Neural cell (in vitro differentiated cells): ENCODE data around the gene ARID1A. TPM values are rescaled to one million over a fixed set of nuclear protein-coding genes. Genes with fewer than 3 reads are reported as not detected.

Experiments
- H2AFZ ChIP-seq: fragments of 200-600, 300-800 bp; sonication (generic), shearing (Covaris generic); 2 replicates; pipeline ENCODE4 v1.6.0; 2014; ENCODE audit warnings: low read depth, mild to moderate bottlenecking, antibody characterized with exemption, low read length, moderate library complexity
- H3F3A ChIP-seq: fragments of 200-600 bp; shearing (Covaris generic); 2 replicates; pipeline ENCODE4 v1.6.1; 2016; ENCODE audit warnings: mild to moderate bottlenecking, moderate library complexity, mixed read lengths, antibody characterized with exemption, low read length; ENCODE audit not compliant: insufficient read depth, poor library complexity, severe bottlenecking
- H3K27ac ChIP-seq: fragments of 200-600, 300-800 bp; sonication (generic), shearing (Covaris generic); 2 replicates; pipeline ENCODE4 v1.5.1; 2014; ENCODE audit warnings: mild to moderate bottlenecking, low read length, moderate library complexity
- H3K27me3 ChIP-seq: fragments of 300-800, 200-600 bp; sonication (generic), shearing (Covaris generic); 2 replicates; pipeline ENCODE4 v1.6.0; 2014; ENCODE audit warnings: mild to moderate bottlenecking, low read depth, low read length, moderate library complexity; ENCODE audit not compliant: insufficient read depth
- H3K36me3 ChIP-seq: fragments of 300-800, 200-600 bp; sonication (generic), shearing (Covaris generic); 2 replicates; pipeline ENCODE4 v1.5.1; 2014; ENCODE audit warnings: mild to moderate bottlenecking, antibody characterized with exemption, low read length, moderate library complexity; ENCODE audit not compliant: insufficient read depth
- H3K4me2 ChIP-seq: fragments of 300-800, 200-600 bp; sonication (generic), shearing (Covaris generic); 2 replicates; pipeline ENCODE4 v1.6.0; 2014; ENCODE audit warnings: mild to moderate bottlenecking, low read length
- H3K4me3 ChIP-seq: fragments of 300-800, 200-600 bp; sonication (generic), shearing (Covaris generic); 2 replicates; pipeline ENCODE4 v1.5.1; 2014; ENCODE audit warnings: mild to moderate bottlenecking, low read length, moderate library complexity
- H3K79me2 ChIP-seq: fragments of 200-600 bp; shearing (Covaris generic); replicated peaks from 2 replicates; pipeline ENCODE4 v1.6.0; 2014; ENCODE audit warnings: mild to moderate bottlenecking, low read length, moderate library complexity; ENCODE audit not compliant: insufficient read depth
- H3K9ac ChIP-seq: fragments of 300-800, 200-600 bp; sonication (generic), shearing (Covaris generic); 2 replicates; pipeline ENCODE4 v1.6.1; 2016; ENCODE audit warnings: mild to moderate bottlenecking, low read length, mixed read lengths
- H3K9me2 ChIP-seq: fragments of 200-600 bp; shearing (Covaris generic); 2 replicates; pipeline ENCODE4 v1.6.1; 2016; ENCODE audit warnings: mild to moderate bottlenecking, low read length, mixed read lengths; ENCODE audit not compliant: insufficient read depth
- H3K9me3 ChIP-seq: fragments of 200-600, 300-800 bp; sonication (generic), shearing (Covaris generic); 2 replicates; pipeline ENCODE4 v1.6.1; 2016; ENCODE audit warnings: mild to moderate bottlenecking, mixed run types, low read length, moderate library complexity, mixed read lengths
- H4K20me1 ChIP-seq: fragments of 200-600 bp; shearing (Covaris generic); 2 replicates; pipeline ENCODE4 v1.6.1; 2016; ENCODE audit warnings: mild to moderate bottlenecking, mixed run types; ENCODE audit not compliant: insufficient read depth
- CTCF ChIP-seq: fragments of 450-650 bp; IDR thresholded peaks from 2 replicates; pipeline ENCODE4 v1.5.1; 2014; ENCODE audit warnings: antibody characterized with exemption, mild to moderate bottlenecking, moderate library complexity; ENCODE audit not compliant: poor library complexity, severe bottlenecking
- EP300 ChIP-seq: fragments of 450-650 bp; conservative IDR thresholded peaks from 2 replicates; pipeline ENCODE4 v1.6.1; 2014; ENCODE audit warnings: antibody characterized with exemption, mild to moderate bottlenecking, moderate library complexity; ENCODE audit not compliant: poor library complexity, severe bottlenecking
- EZH2 ChIP-seq: fragments of 200-600, 300-800 bp; shearing (Covaris generic), sonication (generic); IDR thresholded peaks from 2 replicates; pipeline ENCODE4 v1.6.1; 2014; ENCODE audit warnings: antibody characterized with exemption, low read length, borderline replicate concordance, mild to moderate bottlenecking; ENCODE audit not compliant: insufficient read depth, poor library complexity, severe bottlenecking
- MXI1 ChIP-seq: fragments of 450-650 bp; conservative IDR thresholded peaks from 2 replicates; pipeline ENCODE4 v1.6.1; 2014; ENCODE audit warnings: antibody characterized with exemption, mild to moderate bottlenecking; ENCODE audit not compliant: poor library complexity, severe bottlenecking
- POLR2AphosphoS5 ChIP-seq: IDR thresholded peaks from 2 replicates; pipeline ENCODE4 v1.6.1; 2012
- RAD21 ChIP-seq: fragments of 450-650 bp; conservative IDR thresholded peaks from 2 replicates; pipeline ENCODE4 v1.6.1; 2014; ENCODE audit warnings: antibody characterized with exemption, mild to moderate bottlenecking, moderate library complexity
- REST ChIP-seq: IDR thresholded peaks from 2 replicates; pipeline ENCODE4 v1.6.1; 2012; ENCODE audit warnings: borderline replicate concordance
- SMC3 ChIP-seq: fragments of 450-650 bp; conservative IDR thresholded peaks from 2 replicates; pipeline ENCODE4 v1.6.1; 2014; ENCODE audit warnings: antibody characterized with exemption, mild to moderate bottlenecking, moderate library complexity; ENCODE audit not compliant: poor library complexity
- TAF1 ChIP-seq: IDR thresholded peaks from 2 replicates; pipeline ENCODE4 v1.6.1; 2012; ENCODE audit warnings: low read depth
- polyA plus RNA-seq: library from polyadenylated mRNA; depleted of rRNA; stranded (reverse); fragments of >200 nt; gene quantifications from 2 replicates; pipeline ENCODE4 v1.2.3, GENCODE V29; 2014

ARID1A gene
- polyA plus RNA-seq, 1 donor from 2014 or later, result 13.2 TPM

GRCh38 chr1:26811708-26812107 lies 115.9 kb downstream of the ARID1A start:
- Histone ChIP-seq H2AFZ (no peak overlapping the region), H3K27ac (no peak overlapping the region), H4K20me1 (no peaks in the 10 kb centered on the region), H3F3A (no peaks in the 10 kb centered on the region), H3K27me3 (no peaks in the 10 kb centered on the region), H3K36me3 (no peaks in the 10 kb centered on the region), H3K9me3 (no peaks in the 10 kb centered on the region), H3K9me2 (no peaks in the 10 kb centered on the region), H3K4me3 (no peak overlapping the region), H3K79me2 (no peaks in the 10 kb centered on the region), H3K4me2 (no peak overlapping the region), H3K9ac (no peak overlapping the region)
- TF ChIP-seq POLR2AphosphoS5 (no peak), TAF1 (no peak), CTCF (no peak), RAD21 (no peak), EP300 (no peak), EZH2 (no peak), SMC3 (no peak), REST (no peak), MXI1 (no peak)

GRCh38 chr1:26814377-26814776 lies 118.6 kb downstream of the ARID1A start:
- Histone ChIP-seq H3K27ac (no peak overlapping the region), H3F3A (no peaks in the 10 kb centered on the region)
- TF ChIP-seq POLR2AphosphoS5, result no peak
- TF ChIP-seq TAF1, result no peak
- TF ChIP-seq REST, result no peak
- no peak for TF ChIP-seq EZH2
- TF ChIP-seq RAD21, result no peak
- TF ChIP-seq SMC3, result no peak
- no peak for TF ChIP-seq MXI1
- no peak for TF ChIP-seq EP300
- no peak for TF ChIP-seq CTCF

More at GRCh38 chr1:26814377-26814776, 118.6 kb downstream of the ARID1A start:
- Histone ChIP-seq H3K27me3 (no peaks in the 10 kb centered on the region), H3K9me2 (no peaks in the 10 kb centered on the region), H3K4me2 (no peak overlapping the region), H3K9me3 (no peaks in the 10 kb centered on the region), H3K79me2 (no peaks in the 10 kb centered on the region), H3K36me3 (no peaks in the 10 kb centered on the region), H3K9ac (no peak overlapping the region), H3K4me3 (no peak overlapping the region), H4K20me1 (no peaks in the 10 kb centered on the region), H2AFZ (no peak overlapping the region)
